ENCODE measurements around the gene RNU7-1. TPM values are rescaled to one million over a fixed set of nuclear protein-coding genes. Genes with fewer than 3 reads are reported as not detected.

The RNU7-1 gene
- total RNA-seq, 1 donor: not detected

GRCh38 chr12:6916426-6917200 is 27.0 kb upstream of the RNU7-1 start:
- Histone ChIP-seq H3K27me3 (ENCODE audit: insufficient read depth, low read length) (no peaks in the 10 kb centered on the region), H3K4me3 (ENCODE audit: insufficient read depth, low read length) (no peak overlapping the region), H3K27ac (ENCODE audit: low read depth, low read length) (no peak overlapping the region), H3K4me1 (ENCODE audit: insufficient read depth, low read length) (peaks cover 22% of the 10 kb centered on the region), H4K20me1 (ENCODE audit: insufficient read depth, low read length) (peaks cover 4% of the 10 kb centered on the region), H2AFZ (ENCODE audit: low read length) (no peak overlapping the region), H3K9me3 (ENCODE audit: low read depth, low read length) (no peaks in the 10 kb centered on the region), H3K79me2 (ENCODE audit: insufficient read depth, low read length) (peaks cover 19% of the 10 kb centered on the region), H3K36me3 (ENCODE audit: insufficient read depth, low read length) (peaks cover 12% of the 10 kb centered on the region), H3K4me2 (ENCODE audit: insufficient read depth, low read length) (no peak overlapping the region)
- TF ChIP-seq CTCF (IDR thresholded peaks at IDR 0.05; ENCODE audit: extremely low read depth, low read depth, low read length): no peak
- DNase-seq (ENCODE audit: insufficient read length, low spot score, missing footprints): no peak

- peaks cover 22% of the 10 kb centered on the region for H3K4me1 ChIP-seq (ENCODE audit: insufficient read depth, low read length)
- peaks cover 19% of the 10 kb centered on the region for H3K79me2 ChIP-seq (ENCODE audit: insufficient read depth, low read length)
- no peak for TF ChIP-seq CTCF (IDR thresholded peaks at IDR 0.05; ENCODE audit: extremely low read depth, low read depth, low read length)
- no peaks in the 10 kb centered on the region for H3K9me3 ChIP-seq (ENCODE audit: low read depth, low read length)
- H3K36me3 ChIP-seq (ENCODE audit: insufficient read depth, low read length): peaks cover 16% of the 10 kb centered on the region
- no peak overlapping the region for H3K4me2 ChIP-seq (ENCODE audit: insufficient read depth, low read length)
- H3K27ac ChIP-seq (ENCODE audit: low read depth, low read length): peak overlapping the region; percentile 11
- H3K27me3 ChIP-seq (ENCODE audit: insufficient read depth, low read length): no peaks in the 10 kb centered on the region
- H4K20me1 ChIP-seq (ENCODE audit: insufficient read depth, low read length): peaks cover 4% of the 10 kb centered on the region
- no peak overlapping the region for H3K4me3 ChIP-seq (ENCODE audit: insufficient read depth, low read length)
- peak; percentile 95 for DNase-seq (ENCODE audit: insufficient read length, low spot score, missing footprints)
- H2AFZ ChIP-seq (ENCODE audit: low read length): no peak overlapping the region
These were observed 26.0 kb upstream of the RNU7-1 start for GRCh38 chr12:6917491-6918231.

GRCh38 chr12:6919588-6919987 is 24.0 kb upstream of the RNU7-1 start:
- Histone ChIP-seq H3K4me3 (ENCODE audit: insufficient read depth, low read length) (no peak overlapping the region), H2AFZ (ENCODE audit: low read length) (no peak overlapping the region), H3K4me2 (ENCODE audit: insufficient read depth, low read length) (no peak overlapping the region), H3K9me3 (ENCODE audit: low read depth, low read length) (no peaks in the 10 kb centered on the region), H3K27me3 (ENCODE audit: insufficient read depth, low read length) (no peaks in the 10 kb centered on the region), H3K36me3 (ENCODE audit: insufficient read depth, low read length) (peaks cover 26% of the 10 kb centered on the region), H3K4me1 (ENCODE audit: insufficient read depth, low read length) (peaks cover 19% of the 10 kb centered on the region), H3K79me2 (ENCODE audit: insufficient read depth, low read length) (peaks cover 18% of the 10 kb centered on the region), H4K20me1 (ENCODE audit: insufficient read depth, low read length) (peaks cover 4% of the 10 kb centered on the region), H3K27ac (ENCODE audit: low read depth, low read length) (no peak overlapping the region)
- TF ChIP-seq CTCF (IDR thresholded peaks at IDR 0.05; ENCODE audit: extremely low read depth, low read depth, low read length): no peak
- peak; percentile 41 for DNase-seq (ENCODE audit: insufficient read length, low spot score, missing footprints)

- Histone ChIP-seq H3K4me3 (ENCODE audit: insufficient read depth, low read length) (no peak overlapping the region), H3K4me1 (ENCODE audit: insufficient read depth, low read length) (peaks cover 32% of the 10 kb centered on the region), H3K4me2 (ENCODE audit: insufficient read depth, low read length) (no peak overlapping the region), H3K9me3 (ENCODE audit: low read depth, low read length) (no peaks in the 10 kb centered on the region), H3K27me3 (ENCODE audit: insufficient read depth, low read length) (no peaks in the 10 kb centered on the region), H3K27ac (ENCODE audit: low read depth, low read length) (no peak overlapping the region), H4K20me1 (ENCODE audit: insufficient read depth, low read length) (no peaks in the 10 kb centered on the region), H3K36me3 (ENCODE audit: insufficient read depth, low read length) (peaks cover 25% of the 10 kb centered on the region), H3K79me2 (ENCODE audit: insufficient read depth, low read length) (peaks cover 3% of the 10 kb centered on the region), H2AFZ (ENCODE audit: low read length) (no peak overlapping the region)
- DNase-seq (ENCODE audit: insufficient read length, low spot score, missing footprints): no peak
- no peak for TF ChIP-seq CTCF (IDR thresholded peaks at IDR 0.05; ENCODE audit: extremely low read depth, low read depth, low read length)
These were observed 22.1 kb upstream of the RNU7-1 start for GRCh38 chr12:6921539-6921938.

All from osteoblast (primary cell).